ENCODE measurements around the gene RPS14.

RPS14 gene

DNA sequence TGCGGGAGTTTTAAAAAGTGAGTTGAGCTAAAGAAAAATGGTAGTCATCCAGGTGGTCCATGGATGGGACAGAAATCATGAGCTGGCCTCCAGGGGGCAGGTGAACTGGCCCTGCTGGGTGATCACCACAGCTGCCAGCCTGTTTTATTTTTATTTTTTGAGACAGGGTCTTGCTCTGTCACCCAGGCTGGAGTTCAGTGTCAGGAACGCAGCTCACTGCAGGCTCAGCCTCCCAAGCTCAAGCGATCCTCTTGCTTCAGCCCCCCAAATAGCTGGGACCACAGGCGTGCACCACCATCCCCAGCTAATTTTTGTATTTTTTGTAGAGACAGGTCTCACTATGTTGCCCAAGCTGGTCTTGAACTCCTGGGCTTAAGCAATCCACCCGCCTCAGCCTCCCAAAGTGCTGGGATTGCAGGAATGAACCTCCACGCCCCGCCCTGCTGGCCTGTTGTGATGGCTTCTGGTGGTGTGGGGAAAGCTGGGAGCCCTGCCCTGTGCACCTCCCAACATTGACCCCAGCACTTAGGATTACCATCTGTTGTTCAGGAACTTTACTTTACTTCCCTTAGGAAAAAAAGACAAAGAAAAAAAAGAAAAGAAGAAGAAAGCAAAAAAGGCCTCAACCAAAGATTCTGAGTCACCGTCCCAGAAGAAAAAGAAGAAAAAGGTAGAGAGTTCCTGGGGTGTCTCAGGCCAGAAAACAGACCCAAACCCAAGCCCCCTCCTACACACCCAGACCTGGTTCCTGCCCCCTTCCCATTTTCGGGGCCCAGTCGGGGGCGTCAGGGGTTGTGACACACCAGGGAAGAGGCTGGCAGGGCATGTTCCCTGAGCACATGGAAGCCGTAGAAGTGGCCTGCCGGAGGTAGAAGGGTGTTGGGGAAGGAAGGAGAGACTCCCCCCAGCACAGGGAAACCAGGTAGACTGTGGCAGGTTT, 51.5 kb downstream of the RPS14 start:
- DNase-seq (ENCODE audit: insufficient read length, low spot score) = no peak
- TF ChIP-seq POU2F2 (IDR thresholded peaks at IDR 0.05; ENCODE audit: low read depth, low read length) (peak; percentile 25; the same call in 1 of the 2 replicates), TAF1 (IDR thresholded peaks at IDR 0.05; ENCODE audit: low read depth, low read length) (no peak)
- no peak for FAIRE-seq

DNA sequence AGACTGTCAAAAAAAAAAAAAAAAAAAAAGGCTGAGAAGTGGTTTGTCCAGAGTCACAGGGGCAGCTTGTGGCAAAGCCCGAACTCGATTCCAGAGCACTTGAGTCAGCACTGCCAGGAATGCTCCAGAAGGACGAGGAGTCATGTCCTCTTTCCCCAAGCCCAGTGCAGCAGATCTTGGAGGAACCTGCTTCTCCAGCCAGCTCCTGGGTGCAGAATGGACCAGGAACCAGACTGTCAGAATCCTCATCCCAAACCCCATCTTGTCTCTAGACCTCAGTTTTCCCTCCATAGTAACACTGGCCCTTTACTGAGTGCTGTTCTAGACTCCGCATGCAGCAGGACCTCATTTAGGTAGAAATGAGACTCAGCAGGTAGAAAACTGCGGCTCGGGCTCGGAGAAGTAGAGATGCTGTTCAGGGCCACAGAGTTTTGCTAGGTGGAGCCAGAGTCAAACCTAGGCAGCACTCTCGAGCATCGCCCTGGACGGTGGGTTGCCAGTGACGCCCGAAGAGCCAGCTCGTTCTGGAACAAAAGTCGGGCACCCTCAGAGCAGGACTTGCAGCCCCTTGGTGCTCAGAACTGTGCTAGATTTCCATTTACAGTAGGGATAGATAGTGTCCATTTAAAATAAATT, 52.3 kb downstream of the RPS14 start:
- no peak for FAIRE-seq
- no peak for DNase-seq (ENCODE audit: insufficient read length, low spot score)
- TF ChIP-seq TAF1 (IDR thresholded peaks at IDR 0.05; ENCODE audit: low read depth, low read length) (no peak), PAX5 (IDR thresholded peaks at IDR 0.05; ENCODE audit: insufficient read depth, low read length, severe bottlenecking) (no peak), POLR2A (IDR thresholded peaks at IDR 0.05; ENCODE audit: low read depth, low read length) (peak; percentile 70), POU2F2 (IDR thresholded peaks at IDR 0.05; ENCODE audit: low read depth, low read length) (no peak; the same call in 1 of the 2 replicates), POLR2AphosphoS5 (IDR thresholded peaks at IDR 0.05; ENCODE audit: low read depth, low read length) (peak; percentile 81), SPI1 (IDR thresholded peaks at IDR 0.05; ENCODE audit: low read depth, low read length) (no peak)

DNA sequence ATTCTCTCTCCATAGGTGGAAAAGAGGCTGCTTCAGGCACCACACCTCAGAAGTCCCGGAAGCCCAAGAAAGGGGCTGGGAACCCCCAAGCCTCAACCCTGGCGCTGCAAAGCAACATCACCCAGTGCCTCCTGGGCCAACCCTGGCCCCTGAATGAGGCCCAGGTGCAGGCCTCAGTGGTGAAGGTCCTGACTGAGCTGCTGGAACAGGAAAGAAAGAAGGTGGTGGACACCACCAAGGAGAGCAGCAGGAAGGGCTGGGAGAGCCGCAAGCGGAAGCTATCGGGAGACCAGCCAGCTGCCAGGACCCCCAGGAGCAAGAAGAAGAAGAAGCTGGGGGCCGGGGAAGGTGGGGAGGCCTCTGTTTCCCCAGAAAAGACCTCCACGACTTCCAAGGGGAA, 53.3 kb downstream of the RPS14 start:
- TF ChIP-seq PAX5 (IDR thresholded peaks at IDR 0.05; ENCODE audit: insufficient read depth, low read length, severe bottlenecking) (no peak), POLR2AphosphoS5 (IDR thresholded peaks at IDR 0.05; ENCODE audit: low read depth, low read length) (peak; percentile 40), POLR2A (IDR thresholded peaks at IDR 0.05; ENCODE audit: low read depth, low read length) (no peak; the same call in 1 of the 2 replicates), TAF1 (IDR thresholded peaks at IDR 0.05; ENCODE audit: low read depth, low read length) (no peak), POU2F2 (IDR thresholded peaks at IDR 0.05; ENCODE audit: low read depth, low read length) (0 out of 2 replicates have a peak, but pooled peaks have one; percentile 7), SPI1 (IDR thresholded peaks at IDR 0.05; ENCODE audit: low read depth, low read length) (no peak)
- no peak for DNase-seq (ENCODE audit: insufficient read length, low spot score)
- FAIRE-seq = no peak

DNA sequence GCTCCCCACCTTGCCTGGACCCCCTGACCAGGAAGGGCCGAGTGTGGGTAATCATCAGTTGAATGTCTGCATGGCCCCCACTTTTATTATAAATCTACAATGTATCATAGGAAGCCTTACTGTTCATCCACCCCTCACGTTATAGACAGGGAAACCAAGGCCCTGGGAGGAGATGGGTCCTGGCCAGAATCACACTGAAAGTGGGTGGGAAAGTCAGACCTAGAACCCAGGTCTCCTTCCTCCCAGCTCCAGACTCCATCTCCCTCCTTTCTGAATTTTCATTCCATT, 53.9 kb downstream of the RPS14 start:
- FAIRE-seq (no peak), DNase-seq (ENCODE audit: insufficient read length, low spot score) (no peak)
- TF ChIP-seq SPI1 (IDR thresholded peaks at IDR 0.05; ENCODE audit: low read depth, low read length) (no peak), TAF1 (IDR thresholded peaks at IDR 0.05; ENCODE audit: low read depth, low read length) (no peak), POLR2AphosphoS5 (IDR thresholded peaks at IDR 0.05; ENCODE audit: low read depth, low read length) (no peak; the same call in 1 of the 2 replicates), PAX5 (IDR thresholded peaks at IDR 0.05; ENCODE audit: insufficient read depth, low read length, severe bottlenecking) (no peak), POLR2A (IDR thresholded peaks at IDR 0.05; ENCODE audit: low read depth, low read length) (peak; percentile 70)

DNA sequence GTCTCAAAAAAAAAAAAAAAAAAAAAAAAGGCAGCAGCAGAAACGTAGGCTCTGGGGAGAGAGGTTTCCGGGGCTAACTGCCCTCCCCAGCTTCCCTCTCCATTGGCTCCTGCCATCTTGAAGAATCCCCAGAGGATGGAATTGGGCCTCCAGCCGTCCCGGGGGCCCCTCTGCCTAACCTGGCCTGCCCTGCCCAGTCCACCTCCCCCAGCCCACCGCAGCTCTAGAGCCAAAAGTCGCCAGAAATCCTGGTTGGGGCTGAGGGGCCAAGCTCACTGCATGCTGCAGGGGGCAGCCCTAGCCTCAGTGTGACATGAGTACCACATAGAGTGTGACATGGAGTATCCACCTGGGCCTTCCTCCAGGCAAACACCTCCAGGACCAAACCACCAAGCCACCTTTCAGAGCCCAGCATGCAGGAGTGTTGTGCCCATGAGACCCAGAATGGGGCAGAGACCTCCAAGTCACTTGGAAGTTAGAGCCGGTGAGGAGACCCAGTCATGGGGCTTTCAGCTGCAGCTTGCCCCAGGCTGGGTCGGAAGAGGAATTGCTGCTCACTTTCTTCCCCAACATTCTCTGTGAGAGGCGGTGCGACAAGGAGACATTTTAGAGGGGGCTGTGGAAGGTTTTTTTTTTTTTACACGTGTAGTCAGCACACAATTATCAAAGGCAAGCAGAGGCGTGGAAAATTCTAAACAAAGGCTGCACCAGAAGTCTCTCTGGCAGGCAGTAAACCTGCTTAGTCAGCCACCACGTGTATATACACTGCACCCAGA, 54.4 kb downstream of the RPS14 start:
- TF ChIP-seq SPI1 (IDR thresholded peaks at IDR 0.05; ENCODE audit: low read depth, low read length) = no peak
- no peak; the same call in 1 of the 2 replicates for TF ChIP-seq POLR2A (IDR thresholded peaks at IDR 0.05; ENCODE audit: low read depth, low read length)
- no peak for TF ChIP-seq POLR2AphosphoS5 (IDR thresholded peaks at IDR 0.05; ENCODE audit: low read depth, low read length)
- TF ChIP-seq PAX5 (IDR thresholded peaks at IDR 0.05; ENCODE audit: insufficient read depth, low read length, severe bottlenecking) = no peak
- no peak for FAIRE-seq
- no peak for DNase-seq (ENCODE audit: insufficient read length, low spot score)

DNA sequence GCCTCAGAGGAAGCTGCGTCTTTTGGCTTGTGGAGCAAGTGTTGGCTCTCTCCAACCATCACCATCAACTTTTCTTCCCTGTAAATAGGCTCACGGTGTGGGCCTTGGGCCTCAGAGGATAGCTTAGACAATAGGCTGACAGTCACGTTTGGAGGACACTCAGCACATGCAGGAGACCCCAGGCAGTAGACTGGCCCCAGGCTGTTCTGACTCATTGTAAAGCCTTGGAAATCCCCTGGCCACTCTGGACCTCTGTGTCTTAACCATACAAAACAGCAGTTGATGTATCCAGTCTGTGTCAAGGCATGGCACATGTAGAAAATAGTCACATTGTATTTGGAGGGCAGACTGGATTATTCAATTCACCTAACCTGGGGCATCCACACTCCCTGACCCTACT, 55.4 kb downstream of the RPS14 start:
- TF ChIP-seq POU2F2 (IDR thresholded peaks at IDR 0.05; ENCODE audit: low read depth, low read length) = no peak
- TF ChIP-seq TAF1 (IDR thresholded peaks at IDR 0.05; ENCODE audit: low read depth, low read length) = no peak
- TF ChIP-seq POLR2A (IDR thresholded peaks at IDR 0.05; ENCODE audit: low read depth, low read length) = no peak; the same call in 1 of the 2 replicates
- no peak for TF ChIP-seq SPI1 (IDR thresholded peaks at IDR 0.05; ENCODE audit: low read depth, low read length)
- TF ChIP-seq PAX5 (IDR thresholded peaks at IDR 0.05; ENCODE audit: insufficient read depth, low read length, severe bottlenecking) = no peak
- TF ChIP-seq POLR2AphosphoS5 (IDR thresholded peaks at IDR 0.05; ENCODE audit: low read depth, low read length) = no peak; the same call in 1 of the 2 replicates
- DNase-seq (ENCODE audit: insufficient read length, low spot score) (no peak), FAIRE-seq (peak; percentile 55)

DNA sequence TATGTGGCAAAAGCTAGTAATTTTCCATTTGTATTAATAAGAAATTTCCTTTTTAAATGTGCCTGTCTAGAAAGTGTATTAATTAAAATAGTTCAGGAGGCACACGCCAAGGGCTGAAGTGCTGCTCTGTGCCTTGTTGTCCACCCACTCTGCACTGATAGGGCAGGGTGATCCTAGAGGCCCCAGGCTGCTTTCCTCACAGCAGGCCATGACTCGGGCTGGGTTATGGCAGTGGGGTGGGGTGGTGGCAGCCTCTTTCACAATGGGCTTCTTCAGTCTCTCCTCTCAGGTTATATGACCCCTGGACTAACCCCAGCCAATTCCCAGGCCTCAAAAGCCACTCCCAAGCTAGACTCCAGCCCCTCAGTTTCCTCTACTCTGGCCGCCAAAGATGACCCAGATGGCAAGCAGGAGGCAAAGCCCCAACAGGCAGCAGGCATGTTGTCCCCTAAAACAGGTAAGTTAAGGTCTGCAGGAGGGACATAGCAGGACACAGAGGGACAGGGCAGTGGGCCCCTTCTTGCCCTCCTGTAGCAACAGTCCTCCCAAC, 56.4 kb downstream of the RPS14 start:
- DNase-seq (ENCODE audit: insufficient read length, low spot score) (no peak), FAIRE-seq (no peak)
- TF ChIP-seq TAF1 (IDR thresholded peaks at IDR 0.05; ENCODE audit: low read depth, low read length) (no peak), SPI1 (IDR thresholded peaks at IDR 0.05; ENCODE audit: low read depth, low read length) (no peak), POLR2AphosphoS5 (IDR thresholded peaks at IDR 0.05; ENCODE audit: low read depth, low read length) (peak; percentile 10; the same call in 1 of the 2 replicates), POLR2A (IDR thresholded peaks at IDR 0.05; ENCODE audit: low read depth, low read length) (no peak), POU2F2 (IDR thresholded peaks at IDR 0.05; ENCODE audit: low read depth, low read length) (no peak), PAX5 (IDR thresholded peaks at IDR 0.05; ENCODE audit: insufficient read depth, low read length, severe bottlenecking) (no peak)

DNA sequence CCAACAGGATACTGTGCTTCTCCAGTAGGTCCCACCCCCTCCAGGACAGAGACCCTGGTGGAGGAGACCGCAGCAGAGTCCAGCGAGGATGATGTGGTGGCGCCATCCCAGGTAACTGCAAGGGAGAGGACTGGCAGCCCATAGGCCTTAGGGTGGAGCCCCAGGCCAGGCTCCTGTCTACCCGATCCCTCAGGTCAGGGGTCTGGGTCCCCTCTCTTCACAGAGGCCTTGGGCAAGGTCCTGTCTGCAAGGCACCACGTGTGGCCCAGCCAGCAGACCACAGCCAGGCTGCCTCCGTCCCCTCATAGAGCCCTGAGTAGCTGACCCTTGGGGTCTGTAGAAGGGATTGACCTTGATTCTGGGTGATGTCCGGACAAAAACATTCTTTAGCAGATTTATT, 56.9 kb downstream of the RPS14 start:
- TF ChIP-seq TAF1 (IDR thresholded peaks at IDR 0.05; ENCODE audit: low read depth, low read length) = no peak
- peak; percentile 52; the same call in 1 of the 2 replicates for TF ChIP-seq POLR2AphosphoS5 (IDR thresholded peaks at IDR 0.05; ENCODE audit: low read depth, low read length)
- no peak for TF ChIP-seq POU2F2 (IDR thresholded peaks at IDR 0.05; ENCODE audit: low read depth, low read length)
- TF ChIP-seq PAX5 (IDR thresholded peaks at IDR 0.05; ENCODE audit: insufficient read depth, low read length, severe bottlenecking) = no peak
- no peak for TF ChIP-seq SPI1 (IDR thresholded peaks at IDR 0.05; ENCODE audit: low read depth, low read length)
- FAIRE-seq = no peak
- no peak for DNase-seq (ENCODE audit: insufficient read length, low spot score)

Data from GM12891 (cell line).